ENCODE data around the gene WDFY2. TPM values are rescaled to one million over a fixed set of nuclear protein-coding genes. Genes with fewer than 3 reads are reported as not detected.

The WDFY2 gene
- total RNA-seq, 1 experiment from 2014 or later = 5.3 TPM

DNA sequence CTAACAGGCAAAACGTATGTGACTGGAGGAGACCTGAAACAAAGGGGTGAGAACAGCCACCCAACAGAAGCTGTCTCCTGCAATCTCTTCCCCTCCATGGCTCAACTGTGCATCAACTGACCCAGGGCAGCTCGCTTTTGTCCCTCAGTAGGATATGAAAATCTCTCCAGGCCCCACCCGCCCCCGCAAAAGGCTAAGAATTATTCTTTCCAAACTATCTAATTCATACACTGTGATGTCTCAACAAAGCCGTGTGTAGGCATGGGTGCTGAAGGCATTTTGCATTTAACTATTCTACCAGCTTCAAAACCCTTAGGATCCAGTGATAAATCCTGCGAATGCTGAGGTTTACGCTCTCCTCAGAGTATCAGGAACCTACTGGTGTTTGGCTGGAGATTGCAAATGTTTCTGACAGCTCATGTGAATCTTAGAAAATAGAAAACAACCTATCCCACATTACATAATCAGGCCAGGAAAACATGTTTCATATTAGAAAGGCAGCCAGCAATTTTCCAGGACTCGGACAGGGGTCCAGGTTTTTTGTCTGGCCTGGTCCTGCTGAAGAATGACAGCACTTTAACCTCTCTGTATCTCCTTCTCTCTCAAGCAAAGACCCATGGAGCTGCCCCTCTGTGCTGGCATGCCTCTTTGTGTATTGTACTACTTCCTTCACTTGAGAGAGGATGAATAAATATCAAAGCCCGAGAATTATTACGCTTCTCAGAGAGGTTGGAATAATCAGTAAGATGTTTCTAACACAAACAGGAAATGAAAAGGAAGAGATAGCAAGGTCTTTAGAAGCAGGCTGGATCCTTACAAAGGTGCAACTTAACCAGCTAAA is 202.4 kb downstream of the WDFY2 start:
- no peak for DNase-seq (ENCODE audit: low spot score)

DNA sequence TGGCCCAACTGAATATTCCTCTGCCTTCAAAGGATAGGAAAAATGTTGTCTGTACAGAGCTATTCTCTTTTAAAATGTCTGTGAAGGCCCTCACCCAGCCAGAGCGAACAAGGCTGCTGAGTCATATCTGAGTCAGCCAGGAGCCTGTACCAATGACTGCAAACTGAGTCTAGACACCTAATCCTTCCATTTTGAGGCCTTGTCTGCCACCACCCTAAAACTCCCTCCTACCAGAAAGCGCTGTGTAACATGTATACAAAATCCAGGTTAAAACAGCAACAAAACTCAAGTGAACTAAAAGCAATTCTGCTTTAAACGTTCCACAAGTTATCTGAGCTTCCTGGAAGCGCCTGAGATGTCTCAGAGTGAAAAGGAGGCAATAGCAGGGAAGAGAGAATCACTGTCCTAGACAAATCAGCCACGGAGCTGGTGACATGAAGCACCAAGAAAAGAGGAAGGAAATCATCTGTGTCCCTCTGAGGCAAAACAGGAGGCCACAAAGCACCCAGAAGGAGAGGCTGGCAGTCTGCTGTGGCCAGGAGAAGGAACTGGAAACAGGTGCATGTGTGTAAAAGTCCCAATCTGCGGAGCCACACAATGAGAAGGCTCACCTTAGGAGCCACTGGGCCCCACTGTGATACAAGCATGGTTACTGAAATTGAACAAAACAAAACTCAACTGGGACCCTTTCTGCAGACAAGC is 209.5 kb downstream of the WDFY2 start:
- DNase-seq (ENCODE audit: low spot score) = peak; percentile 32

- no peak for DNase-seq (ENCODE audit: low spot score)
Measured at GRCh38 chr13:51794964-51795363, 210.7 kb downstream of the WDFY2 start.

- no peak for DNase-seq (ENCODE audit: low spot score)
Measured at GRCh38 chr13:51795419-51795818, 211.2 kb downstream of the WDFY2 start.

- DNase-seq (ENCODE audit: low spot score) = no peak
Measured at GRCh38 chr13:51796546-51796945, 212.3 kb downstream of the WDFY2 start.

- DNase-seq (ENCODE audit: low spot score) = peak; percentile 87
Measured at GRCh38 chr13:51797664-51798488, 213.6 kb downstream of the WDFY2 start.

- no peak for DNase-seq (ENCODE audit: low spot score)
Measured at GRCh38 chr13:51799261-51799660, 215.0 kb downstream of the WDFY2 start.

- no peak for DNase-seq (ENCODE audit: low spot score)
Measured at GRCh38 chr13:51800486-51800885, 216.2 kb downstream of the WDFY2 start.

DNA sequence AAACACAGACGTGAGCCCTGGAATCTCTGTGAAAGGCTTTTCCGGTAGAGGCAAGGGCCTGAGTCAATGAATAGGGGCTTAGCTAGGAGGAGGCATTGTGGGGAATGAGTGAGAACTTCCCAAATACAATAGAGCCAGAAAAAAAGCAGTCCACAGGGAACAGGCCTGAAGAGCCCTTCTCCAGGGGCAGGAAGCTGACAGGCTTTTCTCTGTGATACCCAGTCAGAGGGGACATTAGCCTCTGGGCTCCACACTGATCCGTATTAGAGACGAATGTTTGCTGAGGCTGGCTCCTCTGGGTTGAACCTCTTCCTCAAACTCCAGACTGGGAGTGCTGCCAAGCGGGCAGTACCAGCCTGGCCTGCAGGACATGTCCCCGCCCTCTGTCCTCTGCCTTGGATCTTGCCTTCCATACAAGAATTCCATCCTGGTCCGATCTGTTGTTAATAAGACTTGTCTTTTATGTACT is 217.4 kb downstream of the WDFY2 start:
- DNase-seq (ENCODE audit: low spot score) = peak; percentile 87

- no peak for DNase-seq (ENCODE audit: low spot score)
Measured at GRCh38 chr13:51802631-51803418, 218.6 kb downstream of the WDFY2 start.

DNA sequence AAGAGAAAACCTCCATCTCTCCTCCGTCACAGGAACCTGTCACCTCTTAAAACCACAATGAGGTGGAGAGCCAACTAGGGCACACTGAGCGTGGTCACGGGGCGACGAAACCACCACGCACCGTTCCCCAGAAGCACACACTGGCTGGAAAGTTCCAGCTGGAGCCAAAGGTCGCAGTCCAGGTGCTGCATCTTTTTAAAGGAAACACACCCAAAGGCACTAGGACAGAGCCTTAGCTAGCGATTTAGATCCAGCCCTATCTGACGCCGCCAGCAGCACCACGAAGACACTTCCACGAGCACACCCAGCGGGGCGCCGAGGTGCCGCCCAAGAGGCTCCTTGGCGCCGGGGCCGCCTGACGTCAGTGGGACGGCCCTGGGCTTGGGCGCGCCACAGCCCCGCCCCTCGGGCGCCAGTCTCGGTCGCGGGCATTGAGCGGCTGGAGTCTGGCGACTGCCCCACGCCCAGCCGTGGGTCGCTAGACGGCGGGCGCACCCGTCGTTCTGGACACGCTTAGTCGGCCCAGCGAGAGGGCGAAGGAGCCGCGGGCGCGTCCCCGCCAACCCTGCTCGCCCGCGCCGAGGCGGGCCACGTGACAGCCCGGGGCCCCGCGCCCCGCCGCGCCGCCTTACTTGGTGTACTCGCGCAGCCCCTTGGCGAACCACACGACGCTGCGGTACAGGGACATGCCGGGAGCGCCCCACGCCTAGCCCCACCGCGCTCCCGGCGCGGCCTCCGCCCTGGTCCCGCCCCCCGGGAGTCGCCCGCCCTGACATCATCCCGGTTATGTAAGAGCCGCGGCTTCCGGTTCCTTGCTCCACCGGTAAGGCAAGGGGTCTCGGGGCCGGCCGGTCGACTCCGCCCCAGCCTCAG is 219.4 kb downstream of the WDFY2 start, which contains the start of gene DHRS12:
DHRS12 (minus strand) TSS at position 742 of the 873 bp plus-strand sequence. CDS start 4,504 bp downstream, outside the sequence.
- peak; percentile 94 for DNase-seq (ENCODE audit: low spot score)

- no peak for DNase-seq (ENCODE audit: low spot score)
Measured at GRCh38 chr13:51804295-51805172, 220.3 kb downstream of the WDFY2 start.

- DNase-seq (ENCODE audit: low spot score) = no peak
Measured at GRCh38 chr13:51805313-51805712, 221.1 kb downstream of the WDFY2 start.

GRCh38 chr13:51805925-51806324 is 221.7 kb downstream of the WDFY2 start:
- DNase-seq (ENCODE audit: low spot score) = no peak

- peak; percentile 36 for DNase-seq (ENCODE audit: low spot score)
Measured at GRCh38 chr13:51806566-51806965, 222.3 kb downstream of the WDFY2 start.

GRCh38 chr13:51807041-51807440 is 222.8 kb downstream of the WDFY2 start:
- DNase-seq (ENCODE audit: low spot score) = no peak

DNA sequence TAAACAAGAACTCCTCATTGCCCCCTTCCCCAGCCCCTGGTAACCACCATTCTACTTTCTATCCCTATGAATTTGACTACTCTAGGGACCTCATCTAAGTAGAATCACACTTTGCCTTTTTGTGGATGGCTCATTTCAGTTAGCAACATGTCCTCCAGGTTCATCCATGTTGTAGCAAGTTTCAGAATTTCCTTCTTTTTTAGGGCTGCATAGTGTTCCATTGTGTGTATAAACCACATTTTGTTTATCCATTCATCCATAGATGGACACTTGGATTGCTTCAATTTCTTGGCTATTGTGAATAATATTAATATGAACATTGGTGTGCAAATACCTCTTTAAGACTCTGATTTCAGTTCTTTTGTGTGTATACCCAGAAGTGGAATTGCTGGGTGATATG is 224.5 kb downstream of the WDFY2 start:
- DNase-seq (ENCODE audit: low spot score) = no peak

GRCh38 chr13:51811046-51811445 is 226.8 kb downstream of the WDFY2 start:
- no peak for DNase-seq (ENCODE audit: low spot score)

DNA sequence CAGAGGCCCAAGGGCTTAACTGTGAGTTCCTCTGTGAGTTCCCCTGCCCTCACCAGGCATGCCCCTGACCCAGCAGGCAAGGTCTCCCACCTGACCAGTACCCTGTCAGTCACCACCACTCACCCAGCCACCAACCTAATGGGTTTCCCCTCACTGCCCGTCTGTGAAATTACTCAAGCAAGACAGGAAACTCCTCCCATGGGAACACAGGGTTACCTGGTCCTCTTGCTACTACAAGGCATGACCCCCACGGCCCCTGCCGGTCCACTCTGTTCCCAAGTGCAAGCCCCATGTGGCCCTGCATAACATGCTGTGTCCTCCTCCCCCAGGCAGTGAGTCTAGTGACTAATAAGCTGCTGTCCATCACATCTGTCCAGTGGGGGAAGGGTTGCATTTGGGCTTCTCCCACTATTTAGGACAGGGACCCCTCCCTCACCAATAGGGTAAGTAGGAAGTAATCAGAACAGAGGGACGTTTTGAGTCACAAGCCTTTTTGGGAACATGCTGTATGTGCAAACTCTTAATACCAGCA is 227.7 kb downstream of the WDFY2 start:
- no peak for DNase-seq (ENCODE audit: low spot score)
